Right ventricle myocardium superior (tissue), 1 donor: ENCODE data around the gene FLVCR2. TPM values are rescaled to one million over a fixed set of nuclear protein-coding genes. Genes with fewer than 3 reads are reported as not detected.
"Not testable (repeated sequence)": the region's sequence is repeated elsewhere in the genome, so short reads cannot be mapped to it uniquely, and the experiment has no call there.

Experiments
- ATAC-seq: fragments of 200-7000 bp; cut with Tn5 transposase; one replicate; pipeline ENCODE4 v1.9.1; 2020; ENCODE audit warnings: mild to moderate bottlenecking; ENCODE audit not compliant: poor library complexity
- DNase-seq: peaks from one replicate; pipeline ENCODE4 v3.0.0-alpha.2; 2020
- intact Hi-C: fragments of 100-400 bp; cut with DNase I; formaldehyde crosslinking; loops from one replicate; pipeline ENCODE4 v1.11.2; 2022
- total RNA-seq: library from RNA; stranded (reverse); fragmentation: NEBNext Ultra II Directional; extraction: Animal tissue kit (Norgen Biotek cat#: 25700); gene quantifications from one replicate; pipeline ENCODE4 v1.2.1, GENCODE V29; 2021
- donor health status: DM: no; HTN: yes; CAD: no; lungs with severe emphysema.

The FLVCR2 gene
- total RNA-seq, 1 donor from 2014 or later = 2.1 TPM

GRCh38 chr14:75578786-75579337 is 442 bp downstream of the FLVCR2 start:
- ATAC-seq (peak; percentile 48), DNase-seq (peak; percentile 46)
- intact Hi-C loops = no loop called here

- ATAC-seq = peak; percentile 1
- intact Hi-C loops = no loop called here
- DNase-seq = no peak
Measured at GRCh38 chr14:75579338-75579864, 981 bp downstream of the FLVCR2 start.

GRCh38 chr14:75579882-75580281 is 1.5 kb downstream of the FLVCR2 start:
- intact Hi-C loops = no loop called here
- ATAC-seq (peak; percentile 59), DNase-seq (no peak)

GRCh38 chr14:75587388-75587787 is 9.0 kb downstream of the FLVCR2 start:
- DNase-seq (no peak), ATAC-seq (no peak)
- intact Hi-C loops = no loop called here

GRCh38 chr14:75589931-75590330 is 11.5 kb downstream of the FLVCR2 start:
- no peak for ATAC-seq
- intact Hi-C loops = no loop called here
- no peak for DNase-seq

GRCh38 chr14:75591331-75591946 is 13.0 kb downstream of the FLVCR2 start:
- no peak for ATAC-seq
- no peak for DNase-seq
- intact Hi-C loops = no loop called here

GRCh38 chr14:75591987-75592575 is 13.7 kb downstream of the FLVCR2 start:
- intact Hi-C loops = no loop called here
- DNase-seq = no peak
- ATAC-seq = no peak

GRCh38 chr14:75595226-75595625 is 16.8 kb downstream of the FLVCR2 start:
- ATAC-seq (no peak), DNase-seq (no peak)
- intact Hi-C loops = no loop called here

- no peak for DNase-seq
- intact Hi-C loops = no loop called here
- no peak for ATAC-seq
Measured at GRCh38 chr14:75597149-75597548, 18.7 kb downstream of the FLVCR2 start.

GRCh38 chr14:75600100-75600499 is 21.7 kb downstream of the FLVCR2 start:
- DNase-seq, intact Hi-C loops, ATAC-seq: not testable (repeated sequence)

GRCh38 chr14:75601061-75601460 is 22.6 kb downstream of the FLVCR2 start:
- intact Hi-C loops, DNase-seq, ATAC-seq: not testable (repeated sequence)

- intact Hi-C loops = no loop called here
- ATAC-seq (no peak), DNase-seq (no peak)
Measured at GRCh38 chr14:75602503-75602902, 24.1 kb downstream of the FLVCR2 start.

GRCh38 chr14:75604979-75605851 is 26.8 kb downstream of the FLVCR2 start:
- ATAC-seq = peak; percentile 67
- peak; percentile 54 for DNase-seq
- intact Hi-C loops = no loop called here

- intact Hi-C loops = no loop called here
- DNase-seq (no peak), ATAC-seq (no peak)
Measured at GRCh38 chr14:75605916-75606315, 27.5 kb downstream of the FLVCR2 start.

- no peak for ATAC-seq
- no peak for DNase-seq
Measured at GRCh38 chr14:75607044-75607443, 28.6 kb downstream of the FLVCR2 start.

GRCh38 chr14:75607842-75608640 is 29.6 kb downstream of the FLVCR2 start:
- DNase-seq = no peak
- ATAC-seq = no peak
- intact Hi-C loops = no loop called here

More at GRCh38 chr14:75607044-75607443, 28.6 kb downstream of the FLVCR2 start:
- intact Hi-C loops = no loop called here

GRCh38 chr14:75609116-75609515 is 30.7 kb downstream of the FLVCR2 start:
- DNase-seq = no peak
- intact Hi-C loops = no loop called here
- no peak for ATAC-seq
